Transverse colon (tissue), 4 donors: ENCODE results near the gene KLF5. TPM values are rescaled to one million over a fixed set of nuclear protein-coding genes. Genes with fewer than 3 reads are reported as not detected.
A peak's percentile ranks its signal among the peaks of the same experiment; 100 is the strongest.

Source experiments
- DNase-seq: peaks from one replicate; pipeline ENCODE4 v3.0.0-alpha.2; 2019
- H3K27ac ChIP-seq, 4 donors: fragments of 200-600 bp; sonication (generic); 2 replicates each; pipeline ENCODE4 v1.5.1; 2016 to 2018; ENCODE audit warnings: inconsistent platforms in 4 of 4
- H3K27me3 ChIP-seq: fragments of 200-600 bp; sonication (generic); 2 replicates; pipeline ENCODE4 v1.5.1; 2017; ENCODE audit warnings: inconsistent platforms
- H3K36me3 ChIP-seq, 4 donors: fragments of 200-600 bp; sonication (generic); 2 replicates each; pipeline ENCODE4 v1.5.1; 2017 to 2019; ENCODE audit warnings: inconsistent platforms in 4 of 4
- H3K4me1 ChIP-seq, 4 donors: fragments of 200-600 bp; sonication (generic); 2 replicates each; pipeline ENCODE4 v1.5.1; 2017 to 2020; ENCODE audit warnings: inconsistent platforms in 4 of 4
- H3K4me3 ChIP-seq, 4 donors: fragments of 200-600 bp; sonication (generic); 1 replicate in 1 of 4; 2 replicates in 3 of 4; pipeline versions ENCODE4 v1.5.1 to v1.6.1; 2017 to 2019; ENCODE audit warnings: inconsistent platforms in 4 of 4
- H3K9me3 ChIP-seq, 2 donors: fragments of 200-600 bp; sonication (generic); 2 replicates each; pipeline ENCODE4 v1.5.1; 2017 to 2019; ENCODE audit warnings: inconsistent platforms in 2 of 2
- EP300 ChIP-seq: sonication (generic); formaldehyde crosslinking; IDR thresholded peaks from one replicate; pipeline ENCODE4 v1.6.1; 2017; ENCODE audit warnings: antibody characterized with exemption, low read depth
- POLR2A ChIP-seq: fragments of 450-650 bp; IDR thresholded peaks from one replicate; pipeline ENCODE4 v1.6.1; 2016; ENCODE audit warnings: antibody characterized with exemption, mild to moderate bottlenecking, moderate library complexity
- POLR2AphosphoS5 ChIP-seq, 3 donors: sonication (generic); formaldehyde crosslinking; IDR thresholded peaks; one replicate each; pipeline ENCODE4 v1.6.1; 2016; ENCODE audit warnings: antibody characterized with exemption in 3 of 3
- WGBS, 2 donors: methylation state at CpG; one replicate each; pipeline ENCODE4 v1.1.5; 2018; ENCODE audit warnings: low coverage in 1 of 2; 5-methylcytosine and 5-hydroxymethylcytosine counted together
- in situ Hi-C, 4 donors: fragments of 200-750 bp; cut with MboI; loops; one replicate each; pipeline versions ENCODE4 v1.15.0 to v1.15.1; 2017; ENCODE audit warnings: low sequenced_read_pairs in 3 of 4, low pct_ligation_motif_present in 1 of 4, low pct_unique_long_range_greater_than_20kb in 1 of 4
- intact Hi-C: fragments of 100-400 bp; cut with DNase I; formaldehyde crosslinking; loops from one replicate; pipeline ENCODE4 v1.15.1; 2023; ENCODE audit warnings: low total_unique reads
- total RNA-seq, 4 donors: library from RNA; depleted of rRNA; stranded (reverse); fragments of >200 nt; gene quantifications; one replicate each; pipeline ENCODE4 v1.1.0, GENCODE V29; 2016
- TF ChIP-seq, protein P1 (sequence below), 5 experiments: fragments of 200-600 bp in 3 of 5; fragments of 450-650 bp in 2 of 5; sonication (generic) in 3 of 5; IDR thresholded peaks; 1 replicate in 2 of 5; 2 replicates in 3 of 5; pipeline ENCODE4 v1.5.1; 2016 to 2017; ENCODE audit warnings: antibody characterized with exemption in 5 of 5, inconsistent platforms in 3 of 5, mild to moderate bottlenecking in 2 of 5, moderate library complexity in 1 of 5

Gene KLF5
- total RNA-seq, 4 donors from 2014 or later: 192 to 334 (median 270) TPM

DNA sequence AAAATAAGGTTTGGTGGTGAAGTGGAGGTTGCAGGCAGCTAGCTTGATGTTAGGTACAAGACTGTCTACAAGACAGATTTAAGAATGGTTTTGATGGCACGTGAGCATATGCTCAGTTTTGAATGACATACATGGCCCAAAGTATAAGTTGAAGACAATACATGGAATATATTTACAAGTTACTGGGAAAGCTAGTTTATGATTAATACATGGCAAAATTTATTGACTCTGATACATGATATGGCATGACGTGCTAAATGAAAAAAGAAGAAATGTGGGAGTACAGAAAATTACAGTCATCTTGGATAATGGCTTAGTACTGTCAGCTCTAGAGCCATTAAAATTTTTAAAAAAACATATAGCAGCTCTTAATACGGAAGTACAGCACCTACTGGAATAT lies 4.4 kb downstream of the KLF5 start:
- Histone ChIP-seq H3K27ac (peak overlapping the region; percentile 81 to 91 (median 90)), H3K36me3 (peaks cover 0 to 5% (median 0%) of the 10 kb centered on the region in 4 donors), H3K9me3 (no peaks in the 10 kb centered on the region), H3K27me3 (no peaks in the 10 kb centered on the region), H3K4me1 (peaks cover 0 to 9% (median 0%) of the 10 kb centered on the region in 4 donors), H3K4me3 (peak overlapping the region; percentile 0 to 97 (median 86))
- DNase-seq: no peak
- in situ Hi-C loops (loop anchor here in 3 of 4 donors (10.0 to 25.0 kb wide), 3 partner anchors 399 to 649 kb away; no protein-coding TSS in a partner anchor), intact Hi-C loops (no loop called here)
- WGBS, 2 donors: 25 to 53% methylated on average over 3 of the region's 3 CpGs
- TF ChIP-seq, protein P1, sequence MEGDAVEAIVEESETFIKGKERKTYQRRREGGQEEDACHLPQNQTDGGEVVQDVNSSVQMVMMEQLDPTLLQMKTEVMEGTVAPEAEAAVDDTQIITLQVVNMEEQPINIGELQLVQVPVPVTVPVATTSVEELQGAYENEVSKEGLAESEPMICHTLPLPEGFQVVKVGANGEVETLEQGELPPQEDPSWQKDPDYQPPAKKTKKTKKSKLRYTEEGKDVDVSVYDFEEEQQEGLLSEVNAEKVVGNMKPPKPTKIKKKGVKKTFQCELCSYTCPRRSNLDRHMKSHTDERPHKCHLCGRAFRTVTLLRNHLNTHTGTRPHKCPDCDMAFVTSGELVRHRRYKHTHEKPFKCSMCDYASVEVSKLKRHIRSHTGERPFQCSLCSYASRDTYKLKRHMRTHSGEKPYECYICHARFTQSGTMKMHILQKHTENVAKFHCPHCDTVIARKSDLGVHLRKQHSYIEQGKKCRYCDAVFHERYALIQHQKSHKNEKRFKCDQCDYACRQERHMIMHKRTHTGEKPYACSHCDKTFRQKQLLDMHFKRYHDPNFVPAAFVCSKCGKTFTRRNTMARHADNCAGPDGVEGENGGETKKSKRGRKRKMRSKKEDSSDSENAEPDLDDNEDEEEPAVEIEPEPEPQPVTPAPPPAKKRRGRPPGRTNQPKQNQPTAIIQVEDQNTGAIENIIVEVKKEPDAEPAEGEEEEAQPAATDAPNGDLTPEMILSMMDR (IDR thresholded peaks at IDR 0.05): no peak
- no peak for TF ChIP-seq EP300
- TF ChIP-seq POLR2AphosphoS5 (IDR thresholded peaks at IDR 0.05): peak in 1 of 3 donors; percentile 29
- no peak for TF ChIP-seq POLR2A

DNA sequence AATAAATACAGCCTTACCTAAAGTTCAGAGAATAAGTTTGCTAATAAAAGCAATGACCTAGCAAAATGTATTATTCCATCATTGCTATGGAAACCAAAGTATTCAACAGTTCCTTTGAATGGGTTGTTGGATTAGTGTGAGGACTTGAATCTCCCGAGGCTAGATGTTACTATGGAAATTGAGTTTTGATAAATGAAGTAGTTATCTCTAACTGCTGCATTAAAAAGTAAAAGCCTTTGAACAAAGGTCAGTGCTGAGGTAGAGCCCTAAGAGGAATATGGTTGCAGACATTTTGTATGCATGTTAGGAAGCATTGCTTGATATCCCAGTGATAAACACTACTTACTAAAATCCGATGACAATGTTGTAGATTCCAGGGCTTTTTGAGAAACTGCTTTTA lies 6.2 kb downstream of the KLF5 start:
- TF ChIP-seq, protein P1 (IDR thresholded peaks at IDR 0.05): no peak
- peak in 2 of 3 donors; percentile 41 to 47 for TF ChIP-seq POLR2AphosphoS5 (IDR thresholded peaks at IDR 0.05)
- TF ChIP-seq POLR2A: no peak
- TF ChIP-seq EP300: no peak
- intact Hi-C loops (no loop called here), in situ Hi-C loops (loop anchor here in 3 of 4 donors (10.0 to 25.0 kb wide), 3 partner anchors 397 to 647 kb away; no protein-coding TSS in a partner anchor)
- peaks cover 0 to 5% (median 0%) of the 10 kb centered on the region in 4 donors for H3K36me3 ChIP-seq
- no peaks in the 10 kb centered on the region for H3K9me3 ChIP-seq
- H3K4me1 ChIP-seq: peaks cover 0 to 22% (median 8%) of the 10 kb centered on the region in 4 donors
- H3K27ac ChIP-seq: peak overlapping the region; percentile 81 to 91 (median 90)
- no peak for DNase-seq
- no peaks in the 10 kb centered on the region for H3K27me3 ChIP-seq
- 26 to 45% methylated on average over 2 of the region's 2 CpGs for WGBS, 2 donors
- peak overlapping the region in 3 of 4 donors; percentile 78 to 97 (median 95) for H3K4me3 ChIP-seq

DNA sequence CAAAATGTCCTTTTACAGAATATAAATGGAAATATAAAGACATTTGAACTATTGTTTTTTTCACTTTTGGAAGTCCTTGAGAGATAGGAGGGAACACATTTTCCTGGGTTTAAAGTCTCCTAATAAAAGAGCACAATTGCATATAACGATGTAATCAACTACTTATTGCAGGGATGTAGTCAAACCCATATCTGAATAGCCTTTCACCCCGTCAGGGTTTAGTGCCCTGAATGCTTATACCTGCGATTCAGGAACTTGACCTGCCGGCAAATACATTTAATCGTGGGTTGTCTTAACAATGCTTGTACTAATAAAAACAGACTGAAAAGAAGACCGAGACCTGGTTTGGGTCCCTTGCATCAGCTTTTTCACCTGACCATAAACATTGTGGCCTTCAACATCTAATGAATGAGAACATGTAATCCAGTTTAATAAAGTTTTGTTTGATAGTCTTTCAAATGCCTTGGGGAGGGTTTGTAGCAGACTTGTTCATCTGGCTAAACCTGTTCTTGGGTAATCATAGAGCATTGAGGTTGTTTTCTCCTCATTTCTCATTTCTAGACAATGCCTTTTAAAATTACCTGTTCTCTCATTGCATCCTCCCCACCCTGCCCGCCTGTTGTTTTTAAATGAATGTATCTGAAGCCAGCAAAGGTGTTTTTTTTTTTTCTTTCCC lies 7.0 kb downstream of the KLF5 start:
- no peaks in the 10 kb centered on the region for H3K27me3 ChIP-seq
- peaks cover 0 to 5% (median 0%) of the 10 kb centered on the region in 4 donors for H3K36me3 ChIP-seq
- peak overlapping the region in 3 of 4 donors; percentile 10 to 97 (median 78) for H3K4me3 ChIP-seq
- WGBS, 2 donors: 62% methylated on average over 7 of the region's 7 CpGs
- peak overlapping the region; percentile 81 to 91 (median 90) for H3K27ac ChIP-seq
- in situ Hi-C loops (loop anchor here in 3 of 4 donors (10.0 to 25.0 kb wide), 3 partner anchors 396 to 646 kb away; no protein-coding TSS in a partner anchor), intact Hi-C loops (no loop called here)
- DNase-seq: peak; percentile 49
- TF ChIP-seq POLR2AphosphoS5 (IDR thresholded peaks at IDR 0.05) (peak in 2 of 3 donors; percentile 59 to 88), POLR2A (peak; percentile 31), EP300 (no peak)
- TF ChIP-seq, protein P1 (IDR thresholded peaks at IDR 0.05): no peak
- H3K9me3 ChIP-seq: no peaks in the 10 kb centered on the region
- H3K4me1 ChIP-seq: peaks cover 0 to 30% (median 15%) of the 10 kb centered on the region in 4 donors

DNA sequence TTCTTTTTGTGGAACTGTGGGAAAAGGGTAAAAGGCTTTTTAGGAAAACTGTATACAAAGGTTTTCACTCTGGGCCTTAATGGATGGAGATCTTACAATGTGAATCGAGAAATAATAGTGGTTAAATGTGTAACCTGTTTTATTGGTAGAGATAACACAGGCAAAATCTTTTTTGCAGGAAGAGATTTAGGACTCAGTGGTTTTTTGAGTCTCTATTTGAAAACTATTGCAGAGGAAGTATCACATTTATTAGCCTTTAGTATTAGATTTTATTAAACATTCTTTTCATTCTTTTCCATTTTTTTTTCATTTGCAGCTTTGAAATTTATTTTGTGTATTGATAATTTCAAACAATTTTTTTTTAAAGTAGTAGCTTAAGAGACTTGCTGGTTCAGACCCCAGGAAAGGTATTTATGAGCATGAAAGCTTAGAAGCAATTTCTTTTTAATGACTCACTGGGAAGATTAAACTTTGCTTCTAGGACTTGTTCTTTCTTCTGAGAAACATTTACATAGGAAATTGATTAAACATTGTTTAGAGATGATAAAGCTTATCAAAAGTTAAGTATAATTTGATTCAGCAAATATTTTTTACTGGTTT lies 10.5 kb downstream of the KLF5 start:
- no peak for DNase-seq
- H3K36me3 ChIP-seq: no peaks in the 10 kb centered on the region
- intact Hi-C loops (no loop called here), in situ Hi-C loops (loop anchor here in 3 of 4 donors (10.0 to 25.0 kb wide), 3 partner anchors 393 to 643 kb away; no protein-coding TSS in a partner anchor)
- peaks cover 2 to 60% (median 29%) of the 10 kb centered on the region in 4 donors for H3K4me1 ChIP-seq
- peak overlapping the region in 1 of 4 donors; percentile 13 for H3K4me3 ChIP-seq
- no peaks in the 10 kb centered on the region for H3K27me3 ChIP-seq
- TF ChIP-seq POLR2AphosphoS5 (IDR thresholded peaks at IDR 0.05): peak in 1 of 3 donors; percentile 22
- TF ChIP-seq, protein P1 (IDR thresholded peaks at IDR 0.05): no peak
- 44 to 78% methylated on average over 1 of the region's 1 CpG for WGBS, 2 donors
- H3K27ac ChIP-seq: peak overlapping the region; percentile 81 to 91 (median 90)
- H3K9me3 ChIP-seq: no peaks in the 10 kb centered on the region
